HG03571 (cell line): ENCODE results near the gene PIGU.

Source experiments
- ATAC-seq: cut with Tn5 transposase; IDR thresholded peaks from one replicate; pipeline ENCODE4 v1.9.1; 2021; ENCODE audit not compliant: unreplicated experiment

PIGU gene

DNA sequence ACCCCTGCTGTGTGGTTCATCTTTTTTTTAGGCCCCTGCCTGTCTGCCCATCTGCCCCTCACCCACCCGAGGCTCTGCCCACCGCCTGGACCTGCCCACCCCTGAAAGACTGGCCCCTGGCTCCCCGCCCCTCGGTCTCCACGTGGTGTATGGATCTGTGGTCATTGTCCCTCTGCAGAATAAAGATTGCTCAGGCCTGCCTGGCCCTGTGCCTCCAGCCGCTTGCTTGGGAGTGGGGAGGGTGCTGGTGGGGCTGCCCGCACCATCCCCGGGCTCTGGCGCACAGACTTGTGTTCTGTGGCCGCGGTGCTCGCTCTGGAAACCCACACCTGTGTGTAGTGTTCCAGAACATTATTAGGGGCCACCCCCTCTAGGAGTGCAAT is 116.8 kb downstream of the PIGU start:
- no peak for ATAC-seq

- ATAC-seq: no peak
Observed at GRCh38 chr20:34559311-34560140, 117.4 kb downstream of the PIGU start.

DNA sequence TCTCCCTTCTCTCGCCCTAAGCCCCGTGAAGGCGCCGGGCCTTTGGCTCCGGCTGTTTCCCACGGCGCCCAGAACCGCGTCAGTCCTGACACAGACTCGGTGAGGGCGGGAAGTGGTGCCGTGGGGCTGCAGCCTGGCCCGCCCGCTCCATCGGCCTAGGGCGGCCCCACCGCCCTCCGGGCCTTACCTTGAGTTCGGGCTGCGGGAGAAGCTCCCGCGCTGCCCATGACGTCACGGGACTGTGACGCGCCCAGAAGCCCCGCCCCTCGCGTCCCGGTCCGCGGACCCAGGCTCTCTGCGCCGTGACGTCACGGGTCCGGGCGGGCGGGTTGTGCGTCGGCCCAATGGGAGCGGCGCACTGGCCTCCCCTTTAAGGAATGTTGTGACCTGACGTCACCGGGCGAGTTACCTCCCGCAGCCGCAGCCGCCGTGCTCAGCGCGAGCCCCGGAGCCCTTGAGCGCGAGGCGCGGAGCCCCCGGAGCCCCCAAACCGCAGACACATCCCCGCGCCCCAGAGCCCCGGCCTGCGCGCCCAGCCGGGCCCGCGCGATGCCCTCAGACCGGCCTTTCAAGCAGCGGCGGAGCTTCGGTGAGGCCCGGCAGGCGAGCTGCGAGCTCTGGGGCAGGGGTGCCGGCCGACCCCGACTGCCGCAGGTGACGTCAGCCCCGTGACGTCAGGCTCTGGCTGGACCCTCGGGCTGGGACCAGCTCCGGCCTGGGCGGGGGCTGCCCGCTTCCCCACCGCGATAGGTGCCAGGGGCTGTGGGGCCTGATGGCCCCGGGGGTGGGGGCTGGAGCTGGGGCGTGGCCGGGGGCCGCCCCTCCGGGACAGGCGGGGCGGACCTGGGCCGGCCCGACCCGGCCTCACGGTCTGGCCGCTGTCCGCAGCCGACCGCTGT is 118.3 kb downstream of the PIGU start, which contains the start of gene MAP1LC3A:
Gene MAP1LC3A, plus strand, starts transcription at position 399 of the 899 bp plus-strand sequence. Its CDS starts 151 bp downstream, at position 550.
- ATAC-seq: no peak

GRCh38 chr20:34557936-34558319 is 119.0 kb downstream of the PIGU start:
- no peak for ATAC-seq

- ATAC-seq: no peak
Observed at GRCh38 chr20:34553366-34553867, 123.5 kb downstream of the PIGU start.

GRCh38 chr20:34552569-34552968 is 124.3 kb downstream of the PIGU start:
- no peak for ATAC-seq

GRCh38 chr20:34549929-34550305 is 127.0 kb downstream of the PIGU start:
- no peak for ATAC-seq

DNA sequence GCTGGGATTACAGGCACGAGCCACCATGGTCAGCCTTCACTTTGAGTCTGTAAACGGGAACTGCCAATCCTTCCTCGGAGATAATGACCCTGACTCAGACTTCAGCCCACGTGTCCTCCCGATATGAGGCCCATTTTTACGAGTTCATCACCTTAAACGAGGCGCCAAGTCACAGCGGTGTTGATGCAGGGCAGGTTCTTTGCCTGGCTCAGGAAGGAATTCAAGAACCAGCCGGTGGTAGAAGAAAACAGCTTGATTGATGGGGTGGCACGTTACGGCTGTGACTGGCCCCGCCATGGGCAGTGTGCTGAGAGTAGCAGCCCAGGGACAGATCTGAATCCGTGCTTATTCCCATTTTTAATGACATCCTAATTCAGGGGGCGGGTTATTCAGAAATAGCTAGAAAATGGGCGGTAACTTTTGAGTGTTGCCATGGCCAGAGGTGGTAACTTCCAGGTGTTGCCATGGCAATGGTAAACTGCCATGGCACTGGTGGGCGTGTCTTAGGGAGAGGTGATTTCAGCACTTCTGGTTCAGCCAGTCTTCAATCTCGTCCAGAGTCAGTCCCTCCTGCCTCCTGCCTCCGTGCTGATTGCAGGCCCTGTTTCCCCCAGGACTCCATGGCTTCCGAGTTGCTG is 127.5 kb downstream of the PIGU start:
- ATAC-seq: no peak

GRCh38 chr20:34547844-34548613 is 128.9 kb downstream of the PIGU start:
- ATAC-seq: no peak

DNA sequence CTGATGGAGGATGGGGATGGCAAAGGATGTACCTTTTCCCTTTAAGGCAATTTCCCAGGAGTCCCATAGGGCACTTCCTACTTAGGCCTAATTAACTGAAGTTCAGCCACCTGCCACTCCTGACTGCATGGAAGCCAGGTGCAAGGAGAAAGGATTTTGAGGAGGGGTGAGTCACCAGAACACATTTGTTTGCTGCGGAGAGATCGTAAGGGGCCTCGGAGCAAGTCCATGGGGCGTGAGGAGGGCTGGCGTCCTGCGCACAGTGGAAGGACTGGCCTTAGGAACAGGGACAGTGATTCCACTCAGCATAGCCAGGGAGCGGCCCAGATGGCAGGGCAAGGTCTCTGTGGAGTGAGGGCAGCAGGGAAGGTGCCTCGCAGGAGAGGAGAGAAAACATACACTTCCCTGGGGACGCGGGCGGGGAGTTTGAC is 130.1 kb downstream of the PIGU start:
- no peak for ATAC-seq

DNA sequence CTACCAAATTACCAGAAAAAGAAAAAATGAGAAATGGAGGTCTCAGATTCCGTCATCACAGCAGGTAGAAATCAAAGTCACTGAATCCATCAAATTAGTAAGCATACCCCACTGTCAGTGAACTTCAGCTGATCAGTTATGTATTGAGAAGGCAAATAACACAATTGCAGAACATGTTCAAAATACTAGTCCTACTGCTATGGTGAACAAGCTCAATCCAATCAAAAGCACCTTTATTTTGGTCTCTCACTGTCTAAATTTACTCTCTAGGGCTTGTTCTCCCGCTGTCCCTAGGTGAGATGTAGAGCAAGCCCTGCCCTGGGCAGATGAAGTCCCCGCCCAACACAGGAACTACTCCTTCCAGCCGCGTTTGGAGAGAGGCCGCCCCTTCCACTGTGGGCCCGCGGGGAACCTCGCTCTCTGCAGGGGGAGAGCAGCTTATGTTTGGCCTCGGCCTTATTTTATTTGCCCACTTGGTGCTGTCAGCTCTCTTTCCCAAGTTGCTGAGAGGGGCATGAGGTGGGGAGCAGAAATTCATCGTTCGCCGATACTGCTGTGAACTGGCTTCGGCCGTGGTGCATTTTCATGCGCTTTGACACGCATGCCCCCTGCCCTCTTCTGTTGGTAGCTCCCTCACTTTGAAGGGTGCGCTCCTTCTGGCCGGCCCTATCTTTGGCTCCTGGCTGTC is 132.6 kb downstream of the PIGU start:
- ATAC-seq: no peak

- ATAC-seq: no peak
Observed at GRCh38 chr20:34543463-34544056, 133.3 kb downstream of the PIGU start.

- ATAC-seq: no peak
Observed at GRCh38 chr20:34542439-34542838, 134.5 kb downstream of the PIGU start.

- no peak for ATAC-seq
Observed at GRCh38 chr20:34541917-34542316, 135.0 kb downstream of the PIGU start.

DNA sequence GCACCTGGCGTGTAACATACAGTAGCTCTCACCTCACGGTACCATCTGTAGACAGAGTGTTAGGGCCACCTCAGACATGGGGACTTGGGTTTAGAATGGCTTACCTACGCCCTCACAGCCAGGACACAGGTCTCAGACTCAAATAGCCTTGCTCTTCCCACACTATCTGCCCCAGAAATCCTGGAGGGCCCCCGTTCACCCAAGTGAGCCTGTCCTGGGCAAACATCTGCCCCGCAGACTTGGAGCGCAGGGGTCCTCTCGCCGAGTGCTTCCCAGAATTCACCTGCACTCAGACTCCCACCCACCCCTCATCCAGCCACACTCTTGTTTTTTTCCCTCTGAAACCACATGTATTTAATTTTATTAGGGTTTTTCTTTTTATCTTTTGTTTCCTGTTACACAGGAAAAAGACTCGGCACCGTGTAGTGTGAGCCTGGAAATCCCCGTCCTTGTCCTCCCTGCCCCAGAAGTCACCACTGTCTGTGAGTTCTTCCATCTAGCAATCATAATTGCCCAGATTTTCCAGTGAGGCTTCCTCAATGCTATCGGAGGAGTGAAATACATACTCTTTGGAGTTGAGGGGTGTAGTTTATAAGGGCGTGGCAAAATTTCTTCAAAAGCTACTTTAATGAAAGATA is 135.5 kb downstream of the PIGU start:
- no peak for ATAC-seq

GRCh38 chr20:34540596-34541263 is 136.2 kb downstream of the PIGU start:
- ATAC-seq: no peak

DNA sequence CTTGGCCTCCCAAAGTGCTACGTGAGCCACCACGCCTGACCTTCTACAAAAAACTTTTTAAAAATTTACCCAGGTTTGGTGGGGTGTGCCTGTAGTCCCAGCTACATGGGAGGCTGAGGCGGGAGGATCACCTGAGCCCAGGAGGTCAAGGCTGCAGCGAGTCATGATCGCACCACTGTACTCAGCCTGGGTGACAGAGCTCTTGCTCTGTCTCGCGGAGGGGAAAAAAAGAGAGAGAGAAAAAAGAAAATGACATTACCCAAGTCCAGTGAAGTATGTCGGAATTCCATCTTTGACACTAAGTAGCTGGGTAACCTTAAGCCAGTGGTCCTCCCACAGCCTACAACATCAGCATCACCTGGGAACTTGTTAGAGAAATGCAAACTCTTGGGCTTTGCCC is 137.1 kb downstream of the PIGU start:
- ATAC-seq: no peak

DNA sequence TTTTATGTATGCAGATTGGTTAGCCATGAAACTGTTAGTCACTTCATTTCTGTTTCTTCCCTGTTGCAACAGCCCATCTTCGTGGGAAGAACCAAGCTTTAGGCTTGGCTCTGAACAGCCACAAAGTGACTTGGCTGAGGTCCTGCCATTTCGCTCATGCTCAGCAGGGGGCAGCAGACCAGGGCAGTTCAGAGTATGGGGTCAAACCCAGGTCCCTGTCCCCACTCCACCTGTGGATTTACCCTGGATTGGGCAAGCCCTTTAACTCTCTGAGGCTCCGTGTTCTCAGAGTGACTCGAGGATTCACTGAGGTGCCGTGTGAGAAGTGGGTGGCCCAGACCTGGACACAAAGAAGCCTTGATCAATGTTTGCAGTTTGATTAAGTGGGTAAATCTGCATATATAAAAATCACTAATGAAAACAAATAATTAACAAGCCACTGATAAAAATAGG is 138.2 kb downstream of the PIGU start:
- no peak for ATAC-seq
